H1 (cell line): Measurements from ENCODE around the gene PRR5L. TPM values are rescaled to one million over a fixed set of nuclear protein-coding genes. Genes with fewer than 3 reads are reported as not detected.

ENCODE experiments used
- CTCF ChIA-PET: fragments of 300-600 bp; sonication (Branson Sonifier 250); formaldehyde crosslinking; loops from one replicate; lab custom pipeline; 2021; ENCODE audit not compliant: partially characterized antibody; lab: Charles Lee
- POLR2A ChIA-PET: fragments of 300-600 bp; sonication (Branson Sonifier 250); formaldehyde crosslinking; loops from one replicate; lab custom pipeline; 2021; ENCODE audit warnings: inconsistent platforms; ENCODE audit not compliant: partially characterized antibody; lab: Charles Lee
- DNase-seq, 2 experiments: peaks; one replicate each; pipeline versions ENCODE4 v3.0.0 to v3.0.0-alpha.2; 2010 to 2022; ENCODE audit warnings: low spot score in 2 of 2, low read depth in 1 of 2, mixed read lengths in 1 of 2
- FAIRE-seq: peaks from 2 replicates; lab custom pipeline; 2011; peaks lifted over from hg19 to GRCh38; lab: Jason Lieb, UNC
- H2AFZ ChIP-seq: 2 replicates; pipeline ENCODE4 v1.8.1; 2012; ENCODE audit warnings: low read length, inconsistent platforms
- H2AK5ac ChIP-seq: 2 replicates; pipeline ENCODE4 v1.6.1; 2013; ENCODE audit warnings: low read depth, low read length
- H2BK120ac ChIP-seq: replicated peaks from 2 replicates; pipeline ENCODE3; 2013; ENCODE audit warnings: low read depth, low read length, inconsistent platforms
- H2BK12ac ChIP-seq: 2 replicates; pipeline ENCODE4 v1.6.1; 2013; ENCODE audit warnings: low read depth, low read length
- H2BK15ac ChIP-seq: 2 replicates; pipeline ENCODE4 v1.6.1; 2013; ENCODE audit warnings: low read length
- H2BK20ac ChIP-seq: 2 replicates; pipeline ENCODE4 v1.6.1; 2013; ENCODE audit warnings: low read length
- H2BK5ac ChIP-seq: 2 replicates; pipeline ENCODE4 v1.6.1; 2013; ENCODE audit warnings: low read depth, low read length
- H3K14ac ChIP-seq: 2 replicates; pipeline ENCODE4 v1.6.1; 2013; ENCODE audit warnings: inconsistent platforms; ENCODE audit not compliant: insufficient read length
- H3K18ac ChIP-seq: 2 replicates; pipeline ENCODE4 v1.6.1; 2013; ENCODE audit warnings: low read length; ENCODE audit errors: extremely low read depth
- H3K23ac ChIP-seq: 2 replicates; pipeline ENCODE4 v1.6.1; 2013; ENCODE audit warnings: inconsistent platforms; ENCODE audit not compliant: insufficient read length
- H3K23me2 ChIP-seq: 2 replicates; pipeline ENCODE4 v1.6.1; 2013; ENCODE audit warnings: low read depth, low read length
- H3K27ac ChIP-seq: 2 replicates; pipeline ENCODE4 v1.6.1; 2011; ENCODE audit warnings: low read depth, low read length, inconsistent platforms
- H3K27me3 ChIP-seq, 4 experiments: replicated peaks in 1 of 4; 1 replicate in 1 of 4; 2 replicates in 3 of 4; pipeline versions ENCODE4 v1.6.1 to v1.8.1; 2011 to 2013; ENCODE audit warnings: low read length in 3 of 4, mild to moderate bottlenecking in 3 of 4, inconsistent platforms in 2 of 4, mixed read lengths in 2 of 4, moderate library complexity in 1 of 4; ENCODE audit not compliant: control insufficient read depth in 3 of 4, insufficient read depth in 3 of 4; ENCODE audit errors: extremely low read depth in 1 of 4
- H3K36me3 ChIP-seq, 4 experiments: 2 replicates each; pipeline versions ENCODE4 v1.6.1 to v1.8.1; 2011 to 2013; ENCODE audit warnings: mild to moderate bottlenecking in 4 of 4, low read length in 3 of 4, moderate library complexity in 2 of 4, control low read depth in 1 of 4, inconsistent platforms in 1 of 4; ENCODE audit not compliant: insufficient read depth in 4 of 4, control insufficient read depth in 2 of 4
- H3K4ac ChIP-seq: replicated peaks from 2 replicates; pipeline ENCODE3; 2013; ENCODE audit warnings: low read length, low read depth, mixed read lengths, inconsistent platforms; ENCODE audit not compliant: insufficient read length
- H3K4me1 ChIP-seq, 4 experiments: replicated peaks in 1 of 4; 1 replicate in 1 of 4; 2 replicates in 3 of 4; pipeline versions ENCODE4 v1.6.1 to v1.8.1; 2011 to 2013; ENCODE audit warnings: low read length in 3 of 4, inconsistent platforms in 2 of 4, mixed read lengths in 1 of 4; ENCODE audit not compliant: insufficient read depth in 4 of 4, control insufficient read depth in 3 of 4
- H3K4me2 ChIP-seq, 2 experiments: 2 replicates each; pipeline versions ENCODE4 v1.6.1 to v1.8.1; 2011 to 2013; ENCODE audit warnings: low read depth in 2 of 2, low read length in 2 of 2, control low read depth in 1 of 2, inconsistent platforms in 1 of 2, mild to moderate bottlenecking in 1 of 2; ENCODE audit not compliant: insufficient read depth in 1 of 2
- H3K4me3 ChIP-seq, 4 experiments: fragments of 200-600, 300-600 bp in 1 of 4; sonication (generic), shearing (Covaris generic), sonication (Bioruptor Twin) in 1 of 4; 2 replicates each; pipeline versions ENCODE4 v1.5.1 to v1.8.1; 2011 to 2016; ENCODE audit warnings: low read length in 4 of 4, low read depth in 3 of 4, control low read depth in 2 of 4, inconsistent platforms in 2 of 4, mild to moderate bottlenecking in 2 of 4, mixed read lengths in 1 of 4, moderate library complexity in 1 of 4; ENCODE audit not compliant: insufficient read depth in 2 of 4; ENCODE audit errors: extremely low read depth in 1 of 4
- H3K56ac ChIP-seq: replicated peaks from 2 replicates; pipeline ENCODE3; 2013; ENCODE audit warnings: low read depth, mild to moderate bottlenecking, mixed read lengths, low read length, inconsistent platforms; ENCODE audit not compliant: insufficient read length
- H3K79me1 ChIP-seq: 2 replicates; pipeline ENCODE4 v1.6.1; 2013; ENCODE audit warnings: low read depth, low read length, control low read depth
- H3K79me2 ChIP-seq, 2 experiments: 2 replicates each; pipeline versions ENCODE4 v1.6.1 to v1.8.1; 2012 to 2013; ENCODE audit warnings: low read length in 2 of 2, mild to moderate bottlenecking in 2 of 2, inconsistent platforms in 1 of 2; ENCODE audit not compliant: insufficient read depth in 2 of 2, control insufficient read depth in 1 of 2
- H3K9ac ChIP-seq, 4 experiments: replicated peaks in 1 of 4; 1 replicate in 1 of 4; 2 replicates in 3 of 4; pipeline versions ENCODE4 v1.6.1 to v1.8.1; 2011 to 2013; ENCODE audit warnings: low read depth in 3 of 4, low read length in 3 of 4, control low read depth in 2 of 4, mild to moderate bottlenecking in 2 of 4, moderate library complexity in 2 of 4, inconsistent platforms in 1 of 4; ENCODE audit errors: extremely low read depth in 1 of 4
- H3K9me3 ChIP-seq, 2 experiments: 2 replicates each; pipeline versions ENCODE4 v1.6.1 to v1.8.1; 2012 to 2013; ENCODE audit warnings: mild to moderate bottlenecking in 2 of 2, moderate library complexity in 2 of 2, control low read depth in 1 of 2, inconsistent platforms in 1 of 2, low read depth in 1 of 2, low read length in 1 of 2, mixed read lengths in 1 of 2; ENCODE audit not compliant: insufficient read depth in 2 of 2
- H4K20me1 ChIP-seq, 2 experiments: replicated peaks in 1 of 2; 2 replicates each; pipeline versions ENCODE3 to v1.8.1; 2011 to 2013; ENCODE audit warnings: inconsistent platforms in 2 of 2, low read length in 2 of 2, mild to moderate bottlenecking in 1 of 2; ENCODE audit not compliant: insufficient read depth in 2 of 2, control insufficient read depth in 1 of 2
- H4K5ac ChIP-seq: 2 replicates; pipeline ENCODE4 v1.6.1; 2013; ENCODE audit warnings: low read length, low read depth, mixed read lengths, inconsistent platforms; ENCODE audit not compliant: insufficient read length
- H4K8ac ChIP-seq: 2 replicates; pipeline ENCODE4 v1.8.0; 2013; ENCODE audit warnings: mild to moderate bottlenecking, moderate library complexity, low read length, inconsistent platforms; ENCODE audit not compliant: insufficient read depth; ENCODE audit errors: extremely low read depth
- H4K91ac ChIP-seq: replicated peaks from 2 replicates; pipeline ENCODE3; 2013; ENCODE audit warnings: low read length, mixed read lengths, inconsistent platforms; ENCODE audit not compliant: insufficient read length
- CHD1 ChIP-seq: IDR thresholded peaks from 2 replicates; pipeline ENCODE4 v1.6.1; 2012; ENCODE audit warnings: low read depth, low read length, improper control_type of control experiment
- EZH2 ChIP-seq: fragments of 200-600 bp; sonication (generic); IDR thresholded peaks from 2 replicates; pipeline ENCODE4 v1.7.1; 2012; ENCODE audit warnings: low read depth, mild to moderate bottlenecking, moderate library complexity, low read length, inconsistent platforms; ENCODE audit not compliant: severe bottlenecking
- FOSL1 ChIP-seq: IDR thresholded peaks from 2 replicates; pipeline ENCODE4 v1.6.1; 2011; ENCODE audit warnings: mild to moderate bottlenecking, low read depth, low read length, moderate library complexity; ENCODE audit not compliant: insufficient read depth
- GABPA ChIP-seq: IDR thresholded peaks from 2 replicates; pipeline ENCODE4 v1.6.1; 2011; ENCODE audit warnings: mild to moderate bottlenecking, low read length, moderate library complexity, borderline replicate concordance; ENCODE audit not compliant: insufficient read depth
- HDAC6 ChIP-seq: IDR thresholded peaks from one replicate; pipeline ENCODE4 v1.7.1; 2012; ENCODE audit warnings: low read depth, mild to moderate bottlenecking, inconsistent platforms, low read length, moderate library complexity
- POU5F1 ChIP-seq: IDR thresholded peaks from 2 replicates; pipeline ENCODE4 v1.6.1; 2011; ENCODE audit warnings: low read depth, mild to moderate bottlenecking, low read length, moderate library complexity
- RAD21 ChIP-seq, 2 experiments: IDR thresholded peaks in 1 of 2; conservative IDR thresholded peaks in 1 of 2; 2 replicates each; pipeline ENCODE4 v1.6.1; 2011; ENCODE audit warnings: low read depth in 2 of 2, low read length in 2 of 2, improper control_type of control experiment in 1 of 2, inconsistent platforms in 1 of 2, mild to moderate bottlenecking in 1 of 2, moderate library complexity in 1 of 2
- SAP30 ChIP-seq: fragments of 300-600 bp; sonication (generic); IDR thresholded peaks from 2 replicates; pipeline ENCODE4 v1.7.1; 2012; ENCODE audit warnings: low read length, moderate library complexity, mild to moderate bottlenecking, inconsistent platforms; ENCODE audit not compliant: insufficient read depth, insufficient replicate concordance
- SIN3A ChIP-seq, 2 experiments: IDR thresholded peaks in 1 of 2; conservative IDR thresholded peaks in 1 of 2; 2 replicates each; pipeline ENCODE4 v1.6.1; 2011 to 2012; ENCODE audit warnings: low read length in 2 of 2, improper control_type of control experiment in 1 of 2, low read depth in 1 of 2, mild to moderate bottlenecking in 1 of 2
- SP4 ChIP-seq: IDR thresholded peaks from 2 replicates; pipeline ENCODE4 v1.6.1; 2012; ENCODE audit warnings: low read length, inconsistent platforms
- TAF7 ChIP-seq: optimal IDR thresholded peaks from 2 replicates; pipeline ENCODE3; 2011; ENCODE audit warnings: low read depth, mild to moderate bottlenecking, inconsistent platforms, low read length, moderate library complexity, borderline replicate concordance
- TBP ChIP-seq: IDR thresholded peaks from 2 replicates; pipeline ENCODE4 v1.6.1; 2011; ENCODE audit warnings: low read depth, low read length, improper control_type of control experiment
- TEAD4 ChIP-seq: IDR thresholded peaks from 2 replicates; pipeline ENCODE4 v1.6.1; 2012; ENCODE audit warnings: low read depth, low read length, inconsistent platforms, mixed read lengths
- YY1 ChIP-seq: IDR thresholded peaks from 2 replicates; pipeline ENCODE4 v1.6.1; 2011; ENCODE audit warnings: low read depth, mild to moderate bottlenecking, low read length
- WGBS, 2 experiments: shearing (Covaris generic) in 1 of 2; methylation state at CpG; one replicate each; pipeline versions ENCODE4 v1.1.6 to v1.1.7; 2013 to 2015; ENCODE audit warnings: low lambda C conversion rate in 2 of 2, mixed read lengths in 2 of 2, inconsistent platforms in 1 of 2, low coverage in 1 of 2, missing lambda C conversion rate in 1 of 2; ENCODE audit not compliant: insufficient replicate concordance in 2 of 2, insufficient coverage in 1 of 2, insufficient read length in 1 of 2; ENCODE audit errors: extremely low coverage in 1 of 2, missing lambda C conversion rate in 1 of 2; 5-methylcytosine and 5-hydroxymethylcytosine counted together
- polyA plus RNA-seq, 7 experiments: library from polyadenylated mRNA; depleted of rRNA in 3 of 7; stranded (reverse) in 5 of 7; unstranded in 2 of 7; fragments of >200 nt in 5 of 7; fragments of 200-250 nt in 2 of 7; gene quantifications; 1 replicate in 5 of 7; 2 replicates in 1 of 7; 4 replicates in 1 of 7; pipeline versions ENCODE4 v1.2.1 to v1.2.3, GENCODE V29; 2011 to 2013; ENCODE audit warnings: missing spikeins in 2 of 7, mixed read lengths in 2 of 7
- total RNA-seq: library from RNA; stranded (reverse); fragmentation: NEBNext Ultra II Directional; extraction: Animal tissue kit (Norgen Biotek cat#: 25700); gene quantifications from 2 replicates; pipeline ENCODE4 v1.2.1, GENCODE V29; 2021

PRR5L gene
- total and polyA plus RNA-seq, 2 of the 8 experiments (the other 6 are each of a cell fraction or from before 2014, with no cell fraction given): 6.6 to 10.1 TPM

GRCh38 chr11:36308577-36308976, 12.5 kb downstream of the PRR5L start:
- H3K36me3 ChIP-seq: no peaks in the 10 kb centered on the region
- H4K5ac ChIP-seq: no peak overlapping the region
- H3K14ac ChIP-seq: no peak overlapping the region
- DNase-seq: no peak
- H4K20me1 ChIP-seq: no peaks in the 10 kb centered on the region
- no peaks in the 10 kb centered on the region for H3K79me2 ChIP-seq
- POLR2A ChIA-PET: no interaction called here
- H3K27me3 ChIP-seq: no peaks in the 10 kb centered on the region
- H3K4me1 ChIP-seq: no peaks in the 10 kb centered on the region
- H3K18ac ChIP-seq: no peak overlapping the region
- no peak overlapping the region for H2BK120ac ChIP-seq
- H4K8ac ChIP-seq: no peak overlapping the region
- H3K23me2 ChIP-seq: peaks cover 3% of the 10 kb centered on the region; the same call in 1 of the 2 replicates
- no peak overlapping the region for H2BK5ac ChIP-seq
- H3K23ac ChIP-seq: no peak overlapping the region
- H3K4me2 ChIP-seq: no peak overlapping the region
- CTCF ChIA-PET: interaction anchor here (0.6 to 1.6 kb wide), 8 partner anchors 10 to 171 kb away, joined by 3 to 7 read pairs (median 3); no protein-coding TSS in a partner anchor
- no peak overlapping the region for H3K56ac ChIP-seq
- 86% methylated on average over 1 of the region's 1 CpG; no CpG with 5 or more reads in 1 of the 2 experiments for whole genome bisulfite sequencing, 2 experiments
- no peaks in the 10 kb centered on the region for H3K9me3 ChIP-seq
- H2BK12ac ChIP-seq: no peak overlapping the region
- no peak overlapping the region for H2BK15ac ChIP-seq
- no peak overlapping the region for H3K4me3 ChIP-seq
- no peak overlapping the region for H2AFZ ChIP-seq
- no peak overlapping the region for H2BK20ac ChIP-seq
- H3K4ac ChIP-seq: no peak overlapping the region
- H2AK5ac ChIP-seq: no peak overlapping the region
- H4K91ac ChIP-seq: no peak overlapping the region
- H3K79me1 ChIP-seq: no peaks in the 10 kb centered on the region
- no peak overlapping the region for H3K9ac ChIP-seq
- no peak overlapping the region for H3K27ac ChIP-seq
- no peak for FAIRE-seq
- TF ChIP-seq POU5F1: no peak
- no peak for TF ChIP-seq SIN3A (conservative IDR thresholded peaks at IDR 0.05 in 1 of 2, IDR thresholded peaks at IDR 0.05 in 1 of 2; ENCODE audit: low read depth in 1 of 2, low read length in 2 of 2)
- TF ChIP-seq TAF7: no peak
- no peak for TF ChIP-seq SAP30
- TF ChIP-seq TEAD4: no peak
- no peak for TF ChIP-seq FOSL1
- no peak for TF ChIP-seq GABPA
- TF ChIP-seq SP4: no peak
- TF ChIP-seq TBP: no peak
- no peak for TF ChIP-seq RAD21 (IDR thresholded peaks at IDR 0.05 in 1 of 2, conservative IDR thresholded peaks at IDR 0.05 in 1 of 2; ENCODE audit: low read depth in 2 of 2, low read length in 2 of 2)
- no peak for TF ChIP-seq HDAC6
- TF ChIP-seq CHD1: no peak
- TF ChIP-seq YY1: no peak
- no peak for TF ChIP-seq EZH2
